OCI-LY7 (cell line): ENCODE results near the gene TMEM167B.

Source experiments
- EZH2phosphoT487 ChIP-seq: fragments of 200-600 bp; sonication (generic); IDR thresholded peaks from 2 replicates; pipeline ENCODE4 v1.6.1; 2018; ENCODE audit warnings: low read depth, borderline replicate concordance, mild to moderate bottlenecking, mixed run types, antibody characterized with exemption, low read length, moderate library complexity, mixed read lengths
- TF ChIP-seq, protein P1 (sequence below): fragments of 200-600 bp; sonication (generic); conservative IDR thresholded peaks from 2 replicates; pipeline ENCODE4 v1.5.1; 2014; ENCODE audit warnings: mild to moderate bottlenecking, antibody characterized with exemption, low read length, moderate library complexity, mixed read lengths

DNA sequence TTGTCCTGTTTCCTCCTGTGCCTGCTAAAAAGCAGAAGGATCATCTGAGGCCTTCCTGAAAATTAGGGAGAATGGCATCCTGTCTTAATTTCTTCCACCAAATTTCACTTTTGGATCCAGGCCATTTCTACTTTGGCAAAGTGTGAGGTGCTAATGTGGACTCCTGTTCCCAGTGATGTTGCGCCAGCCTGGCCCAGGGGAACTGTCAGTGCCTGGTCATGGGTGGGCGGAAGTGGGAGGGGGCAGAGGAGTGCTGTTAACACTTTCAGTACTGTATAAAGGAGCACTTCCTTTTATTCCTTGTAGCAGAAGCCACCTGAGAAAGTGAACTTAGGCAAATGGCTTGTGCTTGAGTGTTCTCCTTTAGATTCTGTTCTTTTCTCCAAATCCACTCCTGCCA is 43.3 kb downstream of the TMEM167B start:
- TF ChIP-seq, protein P1, sequence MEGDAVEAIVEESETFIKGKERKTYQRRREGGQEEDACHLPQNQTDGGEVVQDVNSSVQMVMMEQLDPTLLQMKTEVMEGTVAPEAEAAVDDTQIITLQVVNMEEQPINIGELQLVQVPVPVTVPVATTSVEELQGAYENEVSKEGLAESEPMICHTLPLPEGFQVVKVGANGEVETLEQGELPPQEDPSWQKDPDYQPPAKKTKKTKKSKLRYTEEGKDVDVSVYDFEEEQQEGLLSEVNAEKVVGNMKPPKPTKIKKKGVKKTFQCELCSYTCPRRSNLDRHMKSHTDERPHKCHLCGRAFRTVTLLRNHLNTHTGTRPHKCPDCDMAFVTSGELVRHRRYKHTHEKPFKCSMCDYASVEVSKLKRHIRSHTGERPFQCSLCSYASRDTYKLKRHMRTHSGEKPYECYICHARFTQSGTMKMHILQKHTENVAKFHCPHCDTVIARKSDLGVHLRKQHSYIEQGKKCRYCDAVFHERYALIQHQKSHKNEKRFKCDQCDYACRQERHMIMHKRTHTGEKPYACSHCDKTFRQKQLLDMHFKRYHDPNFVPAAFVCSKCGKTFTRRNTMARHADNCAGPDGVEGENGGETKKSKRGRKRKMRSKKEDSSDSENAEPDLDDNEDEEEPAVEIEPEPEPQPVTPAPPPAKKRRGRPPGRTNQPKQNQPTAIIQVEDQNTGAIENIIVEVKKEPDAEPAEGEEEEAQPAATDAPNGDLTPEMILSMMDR = no peak
- TF ChIP-seq EZH2phosphoT487 = no peak
